H1 (cell line): ENCODE measurements around the gene OBP2B.
"Not testable (repeated sequence)": the region's sequence is repeated elsewhere in the genome, so short reads cannot be mapped to it uniquely, and the experiment has no call there.

Experiments used
- CTCF ChIP-seq, 3 experiments: IDR thresholded peaks; 1 replicate in 2 of 3; 2 replicates in 1 of 3; pipeline versions ENCODE4 v1.5.1 to v1.6.1; 2011; ENCODE audit warnings: low read length in 3 of 3, mild to moderate bottlenecking in 3 of 3, inconsistent platforms in 2 of 3, low read depth in 1 of 3, moderate library complexity in 1 of 3; ENCODE audit not compliant: insufficient read depth in 1 of 3; ENCODE audit errors: control extremely low read depth in 1 of 3
- MAFK ChIP-seq: IDR thresholded peaks from 2 replicates; pipeline ENCODE4 v1.6.1; 2012; ENCODE audit warnings: low read depth, mild to moderate bottlenecking, improper control_type of control experiment, low read length

GRCh38 chr9:133205481-133205887 lies 3.6 kb downstream of the OBP2B start:
- TF ChIP-seq CTCF (IDR thresholded peaks at IDR 0.05; ENCODE audit: control extremely low read depth in 1 of 3, insufficient read depth in 1 of 3, low read depth in 1 of 3, low read length in 3 of 3); MAFK: not testable (repeated sequence)
